ENCODE results near the gene METTL25B. TPM values are rescaled to one million over a fixed set of nuclear protein-coding genes. Genes with fewer than 3 reads are reported as not detected.

The METTL25B gene
- 8.9 and 13.5 TPM in 2 replicates for total RNA-seq
- polyA plus RNA-seq (2012), result 17.0 TPM

DNA sequence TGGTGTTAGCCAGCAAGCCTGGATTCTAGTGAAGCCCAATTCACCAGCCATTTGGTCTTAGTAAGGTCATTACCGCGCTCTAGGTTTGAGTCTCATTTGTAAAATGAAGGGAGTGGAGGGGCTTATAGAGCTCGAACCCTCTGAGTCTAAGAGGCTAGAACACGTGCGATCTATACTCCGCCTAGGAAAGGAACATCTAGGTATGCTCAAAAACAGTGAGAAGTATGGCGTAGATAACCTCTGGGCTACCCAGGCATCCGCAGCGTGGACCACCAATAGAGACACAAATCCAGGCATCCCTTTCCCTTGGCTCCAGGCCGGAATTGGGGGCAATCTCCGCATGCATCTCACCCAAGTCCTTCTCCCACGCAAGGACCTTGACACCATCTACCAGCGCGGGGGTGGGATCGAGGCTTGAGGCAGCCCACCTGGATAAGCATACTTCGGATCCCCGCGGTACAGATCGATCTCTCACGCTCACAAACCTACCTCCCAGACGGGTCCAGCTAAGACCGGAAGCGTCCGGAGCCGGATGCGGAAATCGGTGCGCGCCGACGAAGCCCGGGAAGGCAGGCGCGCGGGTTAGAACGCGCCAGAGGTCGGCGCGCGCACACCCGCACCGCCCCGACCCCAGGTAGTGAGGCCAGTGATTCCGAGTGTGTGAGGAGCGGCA, at the start of gene METTL25B:
Gene METTL25B, plus strand, starts transcription at position 544 of the 673 bp plus-strand sequence. CDS start 636 bp downstream, outside the sequence.
- DNase-seq (ENCODE audit: low read depth), result peak; percentile 78

- DNase-seq (ENCODE audit: low read depth), result no peak
Measured at GRCh38 chr1:156680056-156680455, 48.2 kb upstream of the METTL25B start.

GRCh38 chr1:156681196-156681960, 46.9 kb upstream of the METTL25B start:
- DNase-seq (ENCODE audit: low read depth), result no peak

DNA sequence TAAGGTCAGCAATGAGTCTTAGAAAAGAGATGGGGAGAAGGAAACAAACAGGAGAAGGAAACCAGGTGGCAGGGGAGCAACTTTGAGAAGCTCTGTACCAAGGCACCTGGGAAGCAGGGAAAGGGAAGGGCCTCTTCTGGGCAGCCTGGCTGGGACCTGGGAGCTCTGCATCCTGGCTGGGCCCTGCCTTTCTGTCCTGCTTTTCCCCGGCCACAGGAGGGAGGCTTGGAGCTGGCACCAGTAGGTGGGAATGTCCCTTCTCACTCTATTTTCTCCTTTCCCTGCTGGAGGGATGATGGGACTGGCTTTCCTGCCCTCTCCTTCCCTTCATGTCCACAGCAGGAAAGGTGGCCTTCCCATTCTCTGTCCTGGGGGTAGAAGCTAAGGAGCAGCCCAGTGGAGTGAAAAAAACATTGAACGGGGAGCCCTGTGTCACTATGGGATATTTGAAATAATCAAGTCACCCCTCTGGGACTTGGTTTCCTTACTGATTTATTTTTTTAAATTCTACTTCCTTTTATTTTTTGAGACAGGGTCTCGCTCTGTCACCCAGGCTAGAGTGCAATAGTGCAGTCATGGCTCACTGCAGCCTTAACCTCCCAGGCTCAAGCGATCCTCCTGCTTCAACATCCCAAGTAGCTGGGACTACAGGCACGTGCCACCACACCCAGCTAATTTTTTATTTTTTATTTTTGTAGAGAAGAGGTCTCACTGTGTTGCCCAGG, 45.9 kb upstream of the METTL25B start:
- DNase-seq (ENCODE audit: low read depth), result peak; percentile 26

GRCh38 chr1:156684227-156684782, 44.0 kb upstream of the METTL25B start:
- no peak for DNase-seq (ENCODE audit: low read depth)

DNA sequence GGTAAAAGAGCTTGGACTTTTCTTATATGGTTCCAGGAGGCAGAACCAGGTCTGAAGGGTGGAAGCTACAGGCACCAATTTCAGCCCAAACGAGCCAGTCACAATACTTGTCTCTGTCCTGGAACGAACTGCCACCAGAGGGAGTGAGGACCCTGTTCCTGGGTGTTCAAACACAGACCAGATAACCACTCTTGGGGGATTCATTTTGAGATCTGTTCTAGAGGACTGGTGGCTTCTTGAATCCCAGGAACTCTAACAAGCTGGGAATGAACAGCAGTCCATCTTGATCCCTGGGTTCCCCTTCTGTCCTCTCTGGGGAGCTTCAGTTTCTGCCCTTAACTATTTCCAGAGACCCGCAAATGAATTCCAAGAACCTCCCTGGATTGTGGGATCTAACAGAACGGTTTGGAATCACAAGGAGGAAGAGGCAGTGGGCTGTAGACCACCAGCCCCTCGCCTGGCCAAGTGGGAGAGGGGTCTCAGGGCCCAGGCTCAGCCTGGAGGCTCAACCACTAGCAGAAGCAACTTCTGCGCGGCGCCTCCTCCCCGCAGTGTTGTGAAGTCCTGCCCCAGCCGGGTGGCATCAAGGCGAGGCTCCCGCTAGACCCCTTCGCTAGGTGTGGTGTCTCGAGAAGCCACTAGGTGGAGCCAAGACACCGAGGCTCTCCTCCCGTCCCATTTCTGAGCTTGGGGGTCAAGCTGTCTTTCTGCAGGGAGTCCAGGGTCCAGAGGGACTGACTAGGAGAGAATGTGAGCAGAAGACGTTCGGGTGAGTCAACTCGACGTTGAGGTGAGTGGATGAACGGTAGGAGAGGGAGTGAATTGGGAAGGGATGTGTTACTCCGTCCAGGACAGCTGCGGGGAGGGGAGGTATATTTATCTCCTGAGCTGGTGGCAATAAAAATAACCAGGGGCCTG, 39.0 kb upstream of the METTL25B start:
- peak; percentile 91 for DNase-seq (ENCODE audit: low read depth)

DNA sequence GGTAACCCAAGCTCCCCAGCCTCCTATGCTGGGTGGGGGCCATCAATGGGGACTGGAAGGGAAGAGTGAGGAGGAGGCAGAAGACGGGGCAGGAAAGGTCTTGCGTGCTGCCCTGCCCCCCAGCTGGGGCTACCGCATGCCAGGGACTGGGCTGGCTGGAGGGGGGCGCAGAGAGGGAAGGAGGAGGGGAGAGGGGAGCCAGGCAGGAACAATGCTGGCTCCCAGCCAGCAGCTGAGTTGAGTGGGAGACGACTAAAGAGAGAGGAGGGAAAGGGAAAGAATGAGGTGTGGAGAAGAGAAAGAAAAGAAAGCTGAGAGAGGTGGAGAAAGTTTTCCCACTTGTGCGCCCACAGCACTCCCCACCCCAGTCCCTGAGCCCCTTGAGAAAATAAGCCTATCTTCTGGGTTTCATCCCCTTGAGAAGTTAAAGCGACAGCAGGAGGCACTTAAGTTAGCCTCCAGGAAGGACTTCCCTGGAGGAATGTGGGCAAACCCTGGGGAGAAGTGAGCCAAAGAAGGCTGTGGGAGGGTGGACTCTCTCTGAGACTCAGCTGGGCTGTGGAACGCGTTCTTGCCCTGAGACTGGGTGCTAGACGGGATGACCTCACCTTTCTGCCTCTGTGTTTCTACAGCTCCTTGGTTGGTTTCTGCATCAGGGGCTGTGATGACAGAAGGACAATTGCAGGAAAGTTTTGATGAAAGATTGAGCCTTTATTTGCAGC, 38.2 kb upstream of the METTL25B start:
- peak; percentile 29 for DNase-seq (ENCODE audit: low read depth)

DNA sequence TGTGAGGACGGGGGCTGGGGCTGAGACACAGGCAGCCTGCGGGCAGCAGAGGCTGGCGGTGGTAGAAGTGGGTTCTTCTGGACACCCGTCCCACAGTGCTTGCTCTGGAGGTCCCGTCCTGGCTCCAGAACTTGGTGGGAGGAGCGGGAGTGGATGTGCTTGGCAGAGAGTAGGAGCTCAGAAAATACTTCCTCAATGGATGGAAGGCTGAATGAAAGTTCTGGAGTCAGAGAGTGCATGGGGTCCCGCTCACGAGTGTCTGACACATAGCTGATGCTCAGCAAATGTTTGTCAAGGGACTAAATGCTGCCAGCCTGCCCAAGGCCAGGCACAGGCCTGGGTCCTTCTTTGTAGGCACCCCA, 37.6 kb upstream of the METTL25B start:
- no peak for DNase-seq (ENCODE audit: low read depth)

DNA sequence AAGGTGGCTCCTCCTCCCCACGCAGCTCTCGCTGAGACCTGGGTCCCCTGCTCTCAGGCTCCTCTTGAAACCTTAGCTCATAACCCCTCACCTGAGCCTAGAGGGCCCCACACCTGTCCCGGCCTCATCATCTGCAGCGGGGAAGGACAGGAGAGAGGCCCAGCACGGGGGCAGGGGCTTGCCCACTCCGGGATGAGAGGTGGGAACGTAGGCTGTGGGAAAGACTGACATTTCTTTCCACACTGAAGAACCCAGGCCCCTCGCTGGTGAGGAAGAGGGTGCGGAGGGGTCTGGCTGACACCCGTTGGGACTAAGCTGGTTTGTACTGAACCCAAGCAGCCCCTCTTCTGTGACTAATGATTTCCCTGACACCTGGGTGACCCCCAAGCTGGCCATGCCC, 37.1 kb upstream of the METTL25B start:
- DNase-seq (ENCODE audit: low read depth), result no peak

DNA sequence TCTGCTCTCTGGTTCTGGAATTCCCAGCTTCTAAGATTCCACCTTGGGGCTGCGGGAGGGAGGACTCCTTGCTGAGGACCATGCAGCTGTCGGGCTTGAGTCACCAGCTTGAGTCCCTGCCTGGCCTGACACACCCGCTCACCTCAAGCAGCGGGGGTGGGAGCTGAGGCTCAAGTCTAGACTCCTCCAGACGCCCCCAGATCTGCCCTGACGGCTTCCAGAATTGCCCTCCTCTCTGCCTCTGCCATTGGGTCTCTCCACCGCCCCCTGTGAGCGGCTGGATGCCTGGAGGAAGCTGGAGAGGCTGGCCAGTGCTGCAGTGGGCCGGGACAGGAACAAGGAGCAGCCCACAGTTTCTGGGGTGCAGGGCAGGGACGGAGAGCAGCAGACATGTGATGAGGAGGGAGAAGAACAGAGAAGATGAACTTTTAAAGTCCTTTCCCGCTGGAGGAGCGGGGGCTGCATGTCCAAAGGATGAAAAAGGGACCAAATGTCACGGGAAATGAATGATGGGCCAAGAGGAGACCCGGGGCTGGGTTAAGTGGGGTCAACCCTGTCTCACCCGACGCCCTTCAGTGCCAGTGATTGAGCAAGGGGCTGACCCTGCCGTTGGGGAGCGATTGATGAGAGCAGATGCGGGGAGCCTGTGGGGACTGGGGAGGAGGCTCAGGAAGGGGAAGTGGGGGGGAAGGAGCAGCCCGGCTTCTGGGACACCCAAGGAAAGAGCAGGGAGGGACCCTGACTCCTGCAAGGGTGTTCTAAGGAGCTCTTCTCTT, 36.4 kb upstream of the METTL25B start:
- DNase-seq (ENCODE audit: low read depth), result peak; percentile 87

- DNase-seq (ENCODE audit: low read depth), result no peak
Measured at GRCh38 chr1:156692441-156692924, 35.8 kb upstream of the METTL25B start.

- no peak for DNase-seq (ENCODE audit: low read depth)
Measured at GRCh38 chr1:156692925-156693847, 35.1 kb upstream of the METTL25B start.

- DNase-seq (ENCODE audit: low read depth), result no peak
Measured at GRCh38 chr1:156693848-156694689, 34.2 kb upstream of the METTL25B start.

GRCh38 chr1:156694690-156694962, 33.6 kb upstream of the METTL25B start:
- no peak for DNase-seq (ENCODE audit: low read depth)

GRCh38 chr1:156696755-156697154, 31.5 kb upstream of the METTL25B start:
- no peak for DNase-seq (ENCODE audit: low read depth)

DNA sequence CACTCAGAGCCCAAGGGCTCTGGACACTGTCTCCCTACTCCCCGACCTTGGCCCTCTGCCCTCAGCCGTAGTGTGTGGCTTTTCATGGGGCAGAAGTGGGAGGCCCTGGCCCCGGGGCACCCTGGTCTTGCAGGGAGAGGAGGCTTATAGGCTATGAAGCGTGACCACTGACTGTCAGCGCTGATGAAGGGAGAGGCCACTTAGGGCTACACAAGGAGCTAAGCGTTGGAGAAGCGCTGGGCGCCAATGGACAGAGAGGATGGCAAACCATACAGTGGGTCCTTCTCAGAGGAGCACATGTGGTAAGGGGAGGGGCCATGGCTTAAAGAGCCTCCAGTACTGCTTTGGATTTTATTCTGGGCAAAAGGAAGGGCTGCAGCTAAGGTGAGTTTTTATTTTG, 30.8 kb upstream of the METTL25B start:
- DNase-seq (ENCODE audit: low read depth), result no peak

DNA sequence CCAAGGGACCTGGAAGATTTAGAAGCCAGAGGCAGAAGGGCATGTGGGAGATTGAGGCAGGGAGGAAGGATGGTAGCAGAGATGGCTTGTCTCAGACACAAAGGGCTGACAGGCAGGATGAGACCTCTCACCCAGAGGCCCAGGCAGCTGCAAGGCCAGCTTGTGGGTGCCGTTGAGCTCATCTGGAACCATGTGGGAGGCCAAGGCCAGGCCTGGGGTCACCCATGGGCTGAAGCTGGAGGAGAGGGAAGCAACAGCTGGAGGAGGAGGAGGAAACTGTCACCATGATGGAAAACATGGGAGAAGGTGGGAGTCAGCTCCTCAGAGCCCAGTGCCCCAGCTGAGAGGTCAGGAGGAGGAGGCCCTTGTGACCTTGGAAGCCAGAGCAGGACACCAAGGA, 29.3 kb upstream of the METTL25B start:
- DNase-seq (ENCODE audit: low read depth), result no peak

Data from myocyte (in vitro differentiated cells).